Measurements from ENCODE around the gene AOC3.

DNA sequence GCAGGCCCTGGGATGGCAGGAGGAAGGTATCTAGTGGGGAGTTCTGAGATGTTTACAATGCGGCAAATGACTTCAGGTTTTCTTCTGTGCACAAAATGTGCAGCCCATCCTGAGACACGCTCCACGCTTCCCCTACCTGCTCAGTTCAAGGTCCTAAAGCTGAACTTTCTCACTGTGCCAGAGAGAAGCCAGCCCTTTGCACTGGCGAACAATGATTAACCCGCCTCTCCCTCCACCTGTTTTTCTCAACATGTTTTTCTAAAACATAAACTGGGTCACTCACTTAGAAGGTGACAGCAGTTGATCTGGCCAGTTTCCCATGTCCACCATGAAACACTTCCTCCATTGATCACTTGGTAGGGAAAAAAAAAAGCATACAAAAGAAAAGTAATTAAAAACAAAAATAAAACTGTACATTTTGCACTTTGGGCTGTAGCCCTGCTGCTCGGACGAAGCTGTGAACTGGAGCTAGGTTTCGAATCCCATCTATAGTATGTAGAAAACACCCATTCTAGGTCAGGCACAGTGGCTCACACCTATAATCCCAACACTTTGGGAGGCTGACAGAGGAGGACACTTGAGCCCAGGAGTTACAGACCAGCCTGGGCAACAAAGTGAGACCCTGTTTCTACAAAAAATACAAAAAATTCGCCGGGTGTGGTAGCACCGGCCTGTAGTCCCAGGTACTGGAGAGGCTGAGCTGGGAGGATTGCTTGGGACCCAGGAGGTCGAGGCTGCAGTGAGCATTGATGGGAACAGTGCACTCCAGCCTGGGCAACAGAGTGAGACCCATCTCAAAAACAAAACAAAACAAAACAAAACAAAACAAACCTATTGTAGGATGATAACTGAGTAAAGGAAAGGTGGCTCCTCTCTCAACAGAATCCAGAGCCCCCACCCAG lies 43.5 kb downstream of the AOC3 start:
- TF ChIP-seq, protein P1, sequence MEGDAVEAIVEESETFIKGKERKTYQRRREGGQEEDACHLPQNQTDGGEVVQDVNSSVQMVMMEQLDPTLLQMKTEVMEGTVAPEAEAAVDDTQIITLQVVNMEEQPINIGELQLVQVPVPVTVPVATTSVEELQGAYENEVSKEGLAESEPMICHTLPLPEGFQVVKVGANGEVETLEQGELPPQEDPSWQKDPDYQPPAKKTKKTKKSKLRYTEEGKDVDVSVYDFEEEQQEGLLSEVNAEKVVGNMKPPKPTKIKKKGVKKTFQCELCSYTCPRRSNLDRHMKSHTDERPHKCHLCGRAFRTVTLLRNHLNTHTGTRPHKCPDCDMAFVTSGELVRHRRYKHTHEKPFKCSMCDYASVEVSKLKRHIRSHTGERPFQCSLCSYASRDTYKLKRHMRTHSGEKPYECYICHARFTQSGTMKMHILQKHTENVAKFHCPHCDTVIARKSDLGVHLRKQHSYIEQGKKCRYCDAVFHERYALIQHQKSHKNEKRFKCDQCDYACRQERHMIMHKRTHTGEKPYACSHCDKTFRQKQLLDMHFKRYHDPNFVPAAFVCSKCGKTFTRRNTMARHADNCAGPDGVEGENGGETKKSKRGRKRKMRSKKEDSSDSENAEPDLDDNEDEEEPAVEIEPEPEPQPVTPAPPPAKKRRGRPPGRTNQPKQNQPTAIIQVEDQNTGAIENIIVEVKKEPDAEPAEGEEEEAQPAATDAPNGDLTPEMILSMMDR (IDR thresholded peaks at IDR 0.05; ENCODE audit: control extremely low read depth in 1 of 3, insufficient read depth in 1 of 3, low read depth in 1 of 3, low read length in 3 of 3): no peak
- TF ChIP-seq POLR2A (IDR thresholded peaks at IDR 0.05; ENCODE audit: control extremely low read depth in 1 of 2, low read depth in 2 of 2, low read length in 2 of 2) (no peak), SIRT6 (IDR thresholded peaks at IDR 0.05; ENCODE audit: low read length) (no peak)

Data from H1 (cell line).